K562 (cell line): ENCODE results near the gene NKG7. TPM values are rescaled to one million over a fixed set of nuclear protein-coding genes. Genes with fewer than 3 reads are reported as not detected.

Experiments
- ARID1B ChIP-seq: fragments of 450-650 bp; IDR thresholded peaks from 2 replicates; pipeline ENCODE4 v1.6.1; 2016; ENCODE audit warnings: antibody characterized with exemption, mild to moderate bottlenecking, inconsistent platforms
- BCOR ChIP-seq: fragments of 450-650 bp; IDR thresholded peaks from 2 replicates; pipeline ENCODE4 v1.6.1; 2016
- CSDE1 ChIP-seq, 2 experiments: fragments of 450-650 bp; IDR thresholded peaks; 2 replicates each; pipeline ENCODE4 v1.6.1; 2016; ENCODE audit warnings: mild to moderate bottlenecking in 1 of 2
- DIDO1 ChIP-seq: fragments of 450-650 bp; IDR thresholded peaks from 2 replicates; pipeline ENCODE4 v1.6.1; 2016; ENCODE audit warnings: low read depth, missing biosample characterization, missing genetic modification characterization
- EGR1 ChIP-seq: fragments of 450-650 bp; conservative IDR thresholded peaks from 2 replicates; pipeline ENCODE4 v1.6.1; 2017; ENCODE audit warnings: mild to moderate bottlenecking
- HCFC1 ChIP-seq: IDR thresholded peaks from 2 replicates; pipeline ENCODE4 v1.6.1; 2012; ENCODE audit warnings: low read depth, low read length, improper control_type of control experiment
- HEY1 ChIP-seq: fragments of 250-450 bp; sonication (Bioruptor Pico); IDR thresholded peaks from 2 replicates; pipeline ENCODE4 v1.5.0; 2020; ENCODE audit warnings: mild to moderate bottlenecking, moderate library complexity, borderline replicate concordance
- KDM1A ChIP-seq, 2 experiments: fragments of 450-650 bp; IDR thresholded peaks; 2 replicates each; pipeline ENCODE4 v1.6.1; 2016; ENCODE audit warnings: mild to moderate bottlenecking in 2 of 2
- SMAD2 ChIP-seq: fragments of 150-350 bp; IDR thresholded peaks from 2 replicates; pipeline ENCODE4 v1.6.1; 2014; ENCODE audit warnings: low read depth, mild to moderate bottlenecking, low read length
- STAT5B ChIP-seq: fragments of 250-450 bp; sonication (Bioruptor Pico); IDR thresholded peaks from 2 replicates; pipeline ENCODE4 v1.8.0; 2021; ENCODE audit warnings: mild to moderate bottlenecking, inconsistent platforms
- TFAM ChIP-seq: fragments of 250-450 bp; sonication (Bioruptor Pico); conservative IDR thresholded peaks from 2 replicates; pipeline ENCODE4 v1.5.0; 2021; ENCODE audit warnings: mild to moderate bottlenecking, moderate library complexity
- ZNF134 ChIP-seq: fragments of 250-450 bp; sonication (Bioruptor Pico); conservative IDR thresholded peaks from 2 replicates; pipeline ENCODE4 v1.4.0; 2020
- ZNF764 ChIP-seq: fragments of 250-450 bp; sonication (Bioruptor Pico); IDR thresholded peaks from 2 replicates; pipeline ENCODE4 v1.4.0; 2020; ENCODE audit warnings: low read depth, mild to moderate bottlenecking, moderate library complexity
- polyA plus RNA-seq, 8 experiments: library from polyadenylated mRNA; depleted of rRNA in 4 of 8; stranded (reverse) in 5 of 8; unstranded in 3 of 8; fragments of >200 nt; fragmentation: Nextera tagmentation in 2 of 8; fragmentation: Illumina TruSeq in 1 of 8; extraction: Ambion mirVana in 2 of 8; extraction: Trizol in 1 of 8; gene quantifications; 2 replicates each; pipeline versions ENCODE4 v1.2.1 to v1.2.3, GENCODE V29; 2011 to 2014; ENCODE audit warnings: inconsistent platforms in 1 of 8, missing spikeins in 1 of 8
- total RNA-seq, 7 experiments: library from RNA; depleted of rRNA in 6 of 7; stranded (reverse); fragments of >200 nt in 6 of 7; fragmentation: Illumina TruSeq in 2 of 7; extraction: Trizol in 2 of 7; gene quantifications; 2 replicates each; pipeline versions ENCODE4 v1.2.1 to v1.2.3, GENCODE V29; 2011 to 2021; ENCODE audit warnings: low replicate concordance in 1 of 7
- TF ChIP-seq, protein P1 (sequence below): sonication (generic); formaldehyde crosslinking; IDR thresholded peaks from 2 replicates; pipeline ENCODE4 v1.8.0; 2022; ENCODE audit warnings: missing genetic modification reagents, mild to moderate bottlenecking, borderline replicate concordance
- TF ChIP-seq, protein P2 (sequence below): sonication (generic); formaldehyde crosslinking; IDR thresholded peaks from 2 replicates; pipeline ENCODE4 v1.8.0; 2022; ENCODE audit warnings: mild to moderate bottlenecking, missing genetic modification reagents
- TF ChIP-seq, protein P3 (sequence below): sonication (generic); formaldehyde crosslinking; IDR thresholded peaks from 2 replicates; pipeline ENCODE4 v1.8.0; 2023; ENCODE audit warnings: mild to moderate bottlenecking, missing genetic modification reagents
- TF ChIP-seq, protein P4 (sequence below): fragments of 450-650 bp; IDR thresholded peaks from 2 replicates; pipeline ENCODE4 v1.7.1; 2018; ENCODE audit warnings: mild to moderate bottlenecking, low read depth; ENCODE audit not compliant: partially characterized antibody
- TF ChIP-seq, protein P5 (sequence below), 3 experiments: fragments of 200-800 bp in 1 of 3; sonication (Bioruptor generic) in 1 of 3; sonication (generic) in 1 of 3; formaldehyde crosslinking in 1 of 3; IDR thresholded peaks; 2 replicates each; pipeline versions ENCODE4 v1.6.1 to v1.8.0; 2016 to 2022; ENCODE audit warnings: mild to moderate bottlenecking in 2 of 3, missing compliant biosample characterization in 2 of 3, missing genetic modification characterization in 2 of 3, missing genetic modification reagents in 1 of 3

NKG7 gene
- total and polyA plus RNA-seq, 9 of the 15 experiments (the other 6 are each of a cell fraction or from before 2014, with no cell fraction given): 0.30 to 0.70 (median 0.51) TPM; not detected in 2

- TF ChIP-seq, protein P1, sequence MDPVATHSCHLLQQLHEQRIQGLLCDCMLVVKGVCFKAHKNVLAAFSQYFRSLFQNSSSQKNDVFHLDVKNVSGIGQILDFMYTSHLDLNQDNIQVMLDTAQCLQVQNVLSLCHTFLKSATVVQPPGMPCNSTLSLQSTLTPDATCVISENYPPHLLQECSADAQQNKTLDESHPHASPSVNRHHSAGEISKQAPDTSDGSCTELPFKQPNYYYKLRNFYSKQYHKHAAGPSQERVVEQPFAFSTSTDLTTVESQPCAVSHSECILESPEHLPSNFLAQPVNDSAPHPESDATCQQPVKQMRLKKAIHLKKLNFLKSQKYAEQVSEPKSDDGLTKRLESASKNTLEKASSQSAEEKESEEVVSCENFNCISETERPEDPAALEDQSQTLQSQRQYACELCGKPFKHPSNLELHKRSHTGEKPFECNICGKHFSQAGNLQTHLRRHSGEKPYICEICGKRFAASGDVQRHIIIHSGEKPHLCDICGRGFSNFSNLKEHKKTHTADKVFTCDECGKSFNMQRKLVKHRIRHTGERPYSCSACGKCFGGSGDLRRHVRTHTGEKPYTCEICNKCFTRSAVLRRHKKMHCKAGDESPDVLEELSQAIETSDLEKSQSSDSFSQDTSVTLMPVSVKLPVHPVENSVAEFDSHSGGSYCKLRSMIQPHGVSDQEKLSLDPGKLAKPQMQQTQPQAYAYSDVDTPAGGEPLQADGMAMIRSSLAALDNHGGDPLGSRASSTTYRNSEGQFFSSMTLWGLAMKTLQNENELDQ (CRISPR knock-in tag): no peak
- TF ChIP-seq ZNF134 (CRISPR knock-in tag): no peak
- TF ChIP-seq, protein P2, sequence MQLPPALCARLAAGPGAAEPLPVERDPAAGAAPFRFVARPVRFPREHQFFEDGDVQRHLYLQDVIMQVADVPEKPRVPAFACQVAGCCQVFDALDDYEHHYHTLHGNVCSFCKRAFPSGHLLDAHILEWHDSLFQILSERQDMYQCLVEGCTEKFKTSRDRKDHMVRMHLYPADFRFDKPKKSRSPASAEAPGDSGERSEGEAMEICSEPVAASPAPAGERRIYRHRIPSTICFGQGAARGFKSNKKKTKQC (CRISPR knock-in tag): no peak
- TF ChIP-seq, protein P3, sequence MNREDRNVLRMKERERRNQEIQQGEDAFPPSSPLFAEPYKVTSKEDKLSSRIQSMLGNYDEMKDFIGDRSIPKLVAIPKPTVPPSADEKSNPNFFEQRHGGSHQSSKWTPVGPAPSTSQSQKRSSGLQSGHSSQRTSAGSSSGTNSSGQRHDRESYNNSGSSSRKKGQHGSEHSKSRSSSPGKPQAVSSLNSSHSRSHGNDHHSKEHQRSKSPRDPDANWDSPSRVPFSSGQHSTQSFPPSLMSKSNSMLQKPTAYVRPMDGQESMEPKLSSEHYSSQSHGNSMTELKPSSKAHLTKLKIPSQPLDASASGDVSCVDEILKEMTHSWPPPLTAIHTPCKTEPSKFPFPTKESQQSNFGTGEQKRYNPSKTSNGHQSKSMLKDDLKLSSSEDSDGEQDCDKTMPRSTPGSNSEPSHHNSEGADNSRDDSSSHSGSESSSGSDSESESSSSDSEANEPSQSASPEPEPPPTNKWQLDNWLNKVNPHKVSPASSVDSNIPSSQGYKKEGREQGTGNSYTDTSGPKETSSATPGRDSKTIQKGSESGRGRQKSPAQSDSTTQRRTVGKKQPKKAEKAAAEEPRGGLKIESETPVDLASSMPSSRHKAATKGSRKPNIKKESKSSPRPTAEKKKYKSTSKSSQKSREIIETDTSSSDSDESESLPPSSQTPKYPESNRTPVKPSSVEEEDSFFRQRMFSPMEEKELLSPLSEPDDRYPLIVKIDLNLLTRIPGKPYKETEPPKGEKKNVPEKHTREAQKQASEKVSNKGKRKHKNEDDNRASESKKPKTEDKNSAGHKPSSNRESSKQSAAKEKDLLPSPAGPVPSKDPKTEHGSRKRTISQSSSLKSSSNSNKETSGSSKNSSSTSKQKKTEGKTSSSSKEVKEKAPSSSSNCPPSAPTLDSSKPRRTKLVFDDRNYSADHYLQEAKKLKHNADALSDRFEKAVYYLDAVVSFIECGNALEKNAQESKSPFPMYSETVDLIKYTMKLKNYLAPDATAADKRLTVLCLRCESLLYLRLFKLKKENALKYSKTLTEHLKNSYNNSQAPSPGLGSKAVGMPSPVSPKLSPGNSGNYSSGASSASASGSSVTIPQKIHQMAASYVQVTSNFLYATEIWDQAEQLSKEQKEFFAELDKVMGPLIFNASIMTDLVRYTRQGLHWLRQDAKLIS (CRISPR knock-in tag): no peak
- TF ChIP-seq TFAM: no peak
- no peak for TF ChIP-seq HCFC1
- TF ChIP-seq, protein P4, sequence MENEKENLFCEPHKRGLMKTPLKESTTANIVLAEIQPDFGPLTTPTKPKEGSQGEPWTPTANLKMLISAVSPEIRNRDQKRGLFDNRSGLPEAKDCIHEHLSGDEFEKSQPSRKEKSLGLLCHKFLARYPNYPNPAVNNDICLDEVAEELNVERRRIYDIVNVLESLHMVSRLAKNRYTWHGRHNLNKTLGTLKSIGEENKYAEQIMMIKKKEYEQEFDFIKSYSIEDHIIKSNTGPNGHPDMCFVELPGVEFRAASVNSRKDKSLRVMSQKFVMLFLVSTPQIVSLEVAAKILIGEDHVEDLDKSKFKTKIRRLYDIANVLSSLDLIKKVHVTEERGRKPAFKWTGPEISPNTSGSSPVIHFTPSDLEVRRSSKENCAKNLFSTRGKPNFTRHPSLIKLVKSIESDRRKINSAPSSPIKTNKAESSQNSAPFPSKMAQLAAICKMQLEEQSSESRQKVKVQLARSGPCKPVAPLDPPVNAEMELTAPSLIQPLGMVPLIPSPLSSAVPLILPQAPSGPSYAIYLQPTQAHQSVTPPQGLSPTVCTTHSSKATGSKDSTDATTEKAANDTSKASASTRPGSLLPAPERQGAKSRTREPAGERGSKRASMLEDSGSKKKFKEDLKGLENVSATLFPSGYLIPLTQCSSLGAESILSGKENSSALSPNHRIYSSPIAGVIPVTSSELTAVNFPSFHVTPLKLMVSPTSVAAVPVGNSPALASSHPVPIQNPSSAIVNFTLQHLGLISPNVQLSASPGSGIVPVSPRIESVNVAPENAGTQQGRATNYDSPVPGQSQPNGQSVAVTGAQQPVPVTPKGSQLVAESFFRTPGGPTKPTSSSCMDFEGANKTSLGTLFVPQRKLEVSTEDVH: no peak
- no peak for TF ChIP-seq DIDO1 (tag)
- TF ChIP-seq CSDE1 (IDR thresholded peaks at IDR 0.05): no peak
- TF ChIP-seq HEY1 (CRISPR knock-in tag): no peak
- no peak for TF ChIP-seq SMAD2
- TF ChIP-seq STAT5B: no peak
- no peak for TF ChIP-seq KDM1A (IDR thresholded peaks at IDR 0.05)
- no peak for TF ChIP-seq EGR1
- TF ChIP-seq, protein P5, sequence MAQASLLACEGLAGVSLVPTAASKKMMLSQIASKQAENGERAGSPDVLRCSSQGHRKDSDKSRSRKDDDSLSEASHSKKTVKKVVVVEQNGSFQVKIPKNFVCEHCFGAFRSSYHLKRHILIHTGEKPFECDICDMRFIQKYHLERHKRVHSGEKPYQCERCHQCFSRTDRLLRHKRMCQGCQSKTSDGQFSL (CRISPR knock-in tag; IDR thresholded peaks at IDR 0.05): no peak
- TF ChIP-seq, protein P5 (tag; IDR thresholded peaks at IDR 0.05): no peak
- no peak for TF ChIP-seq BCOR
- no peak for TF ChIP-seq ZNF764 (CRISPR knock-in tag)
- TF ChIP-seq ARID1B: no peak
Observed at GRCh38 chr19:51407511-51408131, 35.2 kb upstream of the NKG7 start (continued).
